K562 (cell line): Measurements from ENCODE around the gene KCNH2. TPM values are rescaled to one million over a fixed set of nuclear protein-coding genes. Genes with fewer than 3 reads are reported as not detected.

ENCODE experiments used
- GATAD2B ChIP-seq: fragments of 450-650 bp; IDR thresholded peaks from 2 replicates; pipeline ENCODE4 v1.6.1; 2017; ENCODE audit warnings: mild to moderate bottlenecking, borderline replicate concordance
- MCM7 ChIP-seq, 2 experiments: fragments of 450-650 bp; IDR thresholded peaks; 2 replicates each; pipeline ENCODE4 v1.6.1; 2016 to 2018
- MEIS2 ChIP-seq: fragments of 450-650 bp; IDR thresholded peaks from 2 replicates; pipeline ENCODE4 v1.6.1; 2014; ENCODE audit warnings: mild to moderate bottlenecking; ENCODE audit not compliant: partially characterized antibody
- MGA ChIP-seq: fragments of 450-650 bp; IDR thresholded peaks from 2 replicates; pipeline ENCODE4 v1.6.1; 2016; ENCODE audit warnings: mild to moderate bottlenecking, moderate library complexity
- SFPQ ChIP-seq: fragments of 200-400 bp; formaldehyde crosslinking; IDR thresholded peaks from 2 replicates; pipeline ENCODE4 v1.6.1; 2017; ENCODE audit warnings: mild to moderate bottlenecking, low read depth, low read length, moderate library complexity
- VEZF1 ChIP-seq: fragments of 200-800 bp; sonication (Bioruptor generic); IDR thresholded peaks from 2 replicates; pipeline ENCODE4 v1.6.1; 2017; ENCODE audit warnings: missing genetic modification characterization, missing compliant biosample characterization
- polyA plus RNA-seq, 8 experiments: library from polyadenylated mRNA; depleted of rRNA in 4 of 8; stranded (reverse) in 5 of 8; unstranded in 3 of 8; fragments of >200 nt; fragmentation: Nextera tagmentation in 2 of 8; fragmentation: Illumina TruSeq in 1 of 8; extraction: Ambion mirVana in 2 of 8; extraction: Trizol in 1 of 8; gene quantifications; 2 replicates each; pipeline versions ENCODE4 v1.2.1 to v1.2.3, GENCODE V29; 2011 to 2014; ENCODE audit warnings: inconsistent platforms in 1 of 8, missing spikeins in 1 of 8
- total RNA-seq, 7 experiments: library from RNA; depleted of rRNA in 6 of 7; stranded (reverse); fragments of >200 nt in 6 of 7; fragmentation: Illumina TruSeq in 2 of 7; extraction: Trizol in 2 of 7; gene quantifications; 2 replicates each; pipeline versions ENCODE4 v1.2.1 to v1.2.3, GENCODE V29; 2011 to 2021; ENCODE audit warnings: low replicate concordance in 1 of 7
- TF ChIP-seq, protein P1 (sequence below), 2 experiments: IDR thresholded peaks in 1 of 2; conservative IDR thresholded peaks in 1 of 2; 2 replicates each; pipeline ENCODE4 v1.6.1; 2016; ENCODE audit warnings: low read depth in 2 of 2, mild to moderate bottlenecking in 1 of 2, missing compliant biosample characterization in 1 of 2, missing genetic modification characterization in 1 of 2, moderate library complexity in 1 of 2

The KCNH2 gene
- total and polyA plus RNA-seq, 9 of the 15 experiments (the other 6 are each of a cell fraction or from before 2014, with no cell fraction given), result 18.1 to 368 (median 218) TPM

DNA sequence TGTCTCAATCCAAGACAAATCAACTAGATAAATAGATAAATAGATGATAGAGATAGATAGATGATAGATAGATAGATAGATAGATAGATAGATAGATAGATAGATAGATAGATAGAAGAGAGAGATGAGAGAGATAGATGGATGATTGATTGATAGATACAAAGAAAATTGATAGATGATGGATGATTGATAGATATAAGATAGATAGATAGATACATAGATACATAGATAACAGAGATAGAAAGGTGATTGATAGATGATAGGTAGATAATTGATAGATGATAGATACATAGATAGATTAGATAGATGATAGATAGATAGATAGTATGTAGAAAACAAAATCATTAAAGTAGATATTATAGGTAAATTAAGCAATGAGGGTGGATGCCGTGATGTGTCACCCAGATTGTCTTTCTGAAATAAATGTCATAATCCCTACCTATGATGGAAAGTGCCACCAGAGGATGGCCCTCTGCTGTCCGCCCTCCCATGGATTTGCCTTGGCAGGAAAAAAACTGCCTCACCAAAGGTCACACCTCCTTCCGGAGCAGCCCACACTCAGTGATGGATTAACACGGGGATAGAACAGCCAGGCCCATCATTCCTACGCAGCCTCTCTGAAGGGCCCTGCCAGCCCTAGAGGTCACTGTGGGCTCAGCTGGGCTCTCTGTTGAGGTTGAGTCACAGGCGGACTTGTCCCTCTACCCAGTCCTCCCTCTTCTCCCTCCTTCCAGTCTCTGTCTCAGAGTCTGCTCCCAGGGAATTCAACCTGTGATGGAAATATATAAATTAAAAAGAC is 50.8 kb downstream of the KCNH2 start (continued):
- TF ChIP-seq MGA, result peak; percentile 39; the same call in 1 of the 2 replicates
- TF ChIP-seq, protein P1, sequence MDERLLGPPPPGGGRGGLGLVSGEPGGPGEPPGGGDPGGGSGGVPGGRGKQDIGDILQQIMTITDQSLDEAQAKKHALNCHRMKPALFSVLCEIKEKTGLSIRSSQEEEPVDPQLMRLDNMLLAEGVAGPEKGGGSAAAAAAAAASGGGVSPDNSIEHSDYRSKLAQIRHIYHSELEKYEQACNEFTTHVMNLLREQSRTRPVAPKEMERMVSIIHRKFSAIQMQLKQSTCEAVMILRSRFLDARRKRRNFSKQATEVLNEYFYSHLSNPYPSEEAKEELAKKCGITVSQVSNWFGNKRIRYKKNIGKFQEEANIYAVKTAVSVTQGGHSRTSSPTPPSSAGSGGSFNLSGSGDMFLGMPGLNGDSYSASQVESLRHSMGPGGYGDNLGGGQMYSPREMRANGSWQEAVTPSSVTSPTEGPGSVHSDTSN (CRISPR knock-in tag; IDR thresholded peaks at IDR 0.05; ENCODE audit: low read depth), result no peak
- TF ChIP-seq, protein P1 (tag; conservative IDR thresholded peaks at IDR 0.05; ENCODE audit: low read depth), result peak; percentile 62
- peak; percentile 19 for TF ChIP-seq MEIS2
- TF ChIP-seq VEZF1 (CRISPR knock-in tag), result 0 out of 2 replicates have a peak, but pooled peaks have one; percentile 7
- TF ChIP-seq GATAD2B, result peak; percentile 99
- 0 out of 4 replicates have a peak, but pooled peaks of 1 of the 2 experiments have one; percentile 95 for TF ChIP-seq MCM7 (IDR thresholded peaks at IDR 0.05)
- TF ChIP-seq SFPQ, result no peak
